ENCODE data around the gene BUD13.
"Not testable (repeated sequence)": the region's sequence is repeated elsewhere in the genome, so short reads cannot be mapped to it uniquely, and the experiment has no call there.

BUD13 gene

DNA sequence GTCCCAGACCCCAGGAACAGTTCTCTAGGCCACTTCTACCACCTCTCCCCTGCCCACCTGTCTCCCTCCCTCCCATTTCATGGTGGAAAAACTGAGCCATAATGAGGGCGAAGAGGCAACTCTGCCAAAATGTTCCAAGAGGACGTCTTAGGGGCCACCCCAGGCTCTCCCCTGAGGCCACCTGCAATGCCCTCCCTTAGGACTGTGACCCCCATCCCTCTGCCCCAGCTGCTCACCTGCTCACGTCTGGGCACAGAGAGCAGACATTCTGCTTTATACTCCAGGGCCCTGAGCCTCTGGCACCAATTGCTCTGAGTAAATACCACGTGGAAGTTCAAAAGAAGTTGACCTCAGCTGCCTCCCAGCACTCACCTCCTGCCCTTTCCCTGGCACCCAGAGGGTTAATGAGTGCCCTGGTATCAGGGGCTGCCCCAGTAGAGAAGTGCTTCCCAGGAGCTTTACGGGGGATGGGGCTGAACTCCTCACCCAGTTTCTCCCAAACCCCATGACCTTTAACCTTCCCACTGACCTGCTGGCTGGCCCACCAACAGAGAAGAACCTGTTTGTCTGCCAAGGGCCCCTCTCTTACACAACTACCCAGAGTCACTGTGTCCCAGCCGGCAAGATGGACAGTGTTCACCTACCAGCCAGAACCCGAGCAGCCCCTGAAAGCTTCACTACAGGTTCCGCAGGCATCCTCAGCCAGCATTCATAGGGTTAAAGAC, 19.5 kb upstream of the BUD13 start:
- DNase-seq: no peak

DNA sequence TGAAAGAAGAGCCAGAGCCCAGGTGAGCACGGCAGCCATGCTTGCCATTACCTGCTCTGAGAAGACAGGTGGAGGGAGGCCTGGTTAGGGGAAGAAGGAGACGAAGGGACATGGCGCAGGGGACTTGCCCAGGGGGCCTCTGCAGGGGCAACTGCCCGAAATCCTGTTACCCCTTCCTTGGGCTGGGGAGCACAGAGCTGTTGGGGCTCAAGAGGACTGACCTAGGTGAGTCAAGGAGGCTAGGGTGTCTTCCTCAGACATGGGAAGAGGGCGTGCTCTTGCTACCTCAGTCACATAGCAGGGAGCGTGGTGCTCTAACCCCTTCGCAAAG, 19.0 kb upstream of the BUD13 start, which contains the start of gene APOA5:
TSS of gene APOA5 (minus strand) at position 67 of the 331 bp plus-strand sequence. CDS start at position 48, 19 bp downstream.
- no peak for DNase-seq

GRCh38 chr11:116791002-116791812, 18.4 kb upstream of the BUD13 start:
- DNase-seq: peak; percentile 42

- DNase-seq: no peak
Observed at GRCh38 chr11:116790167-116791001, 17.6 kb upstream of the BUD13 start.

DNA sequence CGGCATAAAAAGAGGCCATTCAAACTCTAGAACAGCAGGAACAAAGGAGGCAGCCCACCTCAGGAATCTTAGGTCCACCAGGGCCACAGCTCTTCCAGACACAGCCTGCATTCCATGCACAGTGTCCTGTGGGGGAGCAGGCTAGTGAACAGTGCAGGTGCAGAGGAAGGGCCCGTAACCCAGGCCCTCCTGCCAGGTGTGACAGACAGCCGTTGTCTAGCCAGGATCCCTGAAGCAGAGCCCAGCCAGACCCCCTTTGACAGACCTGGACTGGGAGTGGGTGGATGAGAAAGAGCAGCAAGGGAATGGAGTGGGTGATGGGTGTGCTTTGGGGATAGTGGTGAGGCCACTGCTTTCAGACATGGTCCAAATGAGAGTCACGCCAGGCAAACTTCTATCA, 16.2 kb upstream of the BUD13 start:
- no peak for DNase-seq

- DNase-seq: no peak
Observed at GRCh38 chr11:116788534-116788933, 15.7 kb upstream of the BUD13 start.

DNA sequence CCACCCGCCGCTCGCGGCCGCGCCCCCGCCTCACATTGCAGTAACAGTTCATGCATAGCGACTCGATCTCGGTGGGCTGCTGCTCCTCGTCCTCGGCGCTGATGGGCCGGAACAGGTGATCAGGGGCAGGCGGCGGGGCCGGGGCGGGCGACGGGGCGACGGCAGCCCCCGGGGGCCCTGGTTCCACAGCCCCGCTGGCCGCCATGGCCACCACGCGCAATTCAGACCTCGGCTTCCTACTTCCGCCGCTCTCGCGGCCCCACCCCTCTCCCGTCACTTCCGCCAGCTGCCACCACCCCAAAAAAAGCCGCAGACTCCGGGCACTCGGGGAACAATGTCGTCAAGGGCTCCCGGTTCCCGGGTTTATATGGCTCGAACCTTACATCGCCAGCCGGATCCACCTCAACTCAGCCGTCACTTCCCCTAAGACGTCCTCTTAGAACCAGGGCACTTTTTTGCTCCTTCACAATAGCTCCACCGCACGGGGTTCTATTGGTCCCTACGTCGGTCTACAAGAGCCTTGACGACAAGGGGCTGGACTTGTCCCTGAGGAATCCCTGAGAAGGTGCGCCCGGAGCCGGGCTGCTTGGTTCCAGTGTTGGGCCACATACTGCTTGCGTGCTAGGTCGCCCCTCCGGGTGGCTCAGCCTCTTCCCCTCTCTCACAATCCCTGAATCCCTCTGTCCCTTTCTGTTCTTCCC, 15.1 kb upstream of the BUD13 start, which contains the start of gene ZPR1:
TSS of gene ZPR1 (minus strand) at position 238 of the 701 bp plus-strand sequence. CDS start at position 205, 33 bp downstream.
- DNase-seq: peak; percentile 61

DNA sequence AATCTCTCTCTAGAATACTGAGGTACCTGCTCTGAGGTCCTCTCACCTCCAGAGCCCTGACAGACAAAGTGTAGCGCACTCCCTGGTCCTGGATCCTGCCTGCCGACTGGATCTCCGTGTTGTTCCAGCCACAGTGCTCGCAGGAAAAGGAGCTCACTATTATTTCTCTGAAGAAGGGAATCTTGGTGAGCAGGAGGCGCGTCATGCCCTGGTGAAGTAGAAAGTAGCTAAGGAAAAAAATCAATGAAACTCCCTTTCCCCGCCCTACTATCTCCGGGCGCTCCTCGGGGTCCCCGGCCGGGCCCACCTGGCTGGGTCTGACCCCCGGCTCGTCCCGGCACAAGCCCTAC, 14.6 kb upstream of the BUD13 start:
- no peak for DNase-seq

GRCh38 chr11:116786966-116787365, 14.2 kb upstream of the BUD13 start:
- no peak for DNase-seq

- no peak for DNase-seq
Observed at GRCh38 chr11:116786326-116786725, 13.5 kb upstream of the BUD13 start.

DNA sequence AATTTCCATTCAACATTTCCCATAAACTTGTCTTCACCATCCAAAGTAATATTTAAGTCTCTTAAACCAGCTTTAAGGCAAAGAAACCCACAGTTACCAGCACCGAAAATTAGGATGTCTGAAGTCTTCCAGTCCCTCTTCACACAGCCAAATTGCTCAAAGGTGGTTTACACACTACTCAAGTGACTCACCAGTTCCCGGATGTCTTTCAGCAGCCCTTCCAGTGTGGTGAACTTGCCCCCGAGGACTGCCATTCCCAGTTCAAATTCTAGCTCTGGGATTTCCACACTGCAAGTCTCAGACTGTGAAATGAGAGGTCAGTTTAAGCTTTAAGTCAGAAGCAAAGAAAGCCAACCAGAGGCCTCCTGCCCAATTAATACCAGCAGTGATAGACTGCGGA, 9.9 kb upstream of the BUD13 start:
- DNase-seq: no peak

DNA sequence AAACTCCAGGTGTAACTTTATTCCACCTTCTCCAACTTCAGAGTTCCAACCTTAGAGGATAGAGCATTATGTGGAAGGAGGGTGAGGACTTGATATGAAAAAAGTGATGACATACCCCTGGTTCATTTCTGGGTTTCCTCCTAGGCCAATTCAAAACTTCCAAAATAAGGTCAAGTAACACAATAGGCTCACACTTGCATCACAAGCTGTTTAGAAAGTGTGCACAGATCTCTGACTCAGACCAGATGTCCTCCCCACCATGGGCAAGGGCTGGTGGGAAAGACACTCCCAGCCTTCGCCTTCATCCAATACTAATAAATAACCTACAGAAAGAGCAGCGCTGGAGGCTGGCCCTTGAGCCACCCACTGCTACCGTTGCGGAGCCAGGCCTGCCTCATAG, 5.8 kb upstream of the BUD13 start:
- DNase-seq: no peak

- DNase-seq: no peak
Observed at GRCh38 chr11:116777056-116777455, 4.3 kb upstream of the BUD13 start.

DNA sequence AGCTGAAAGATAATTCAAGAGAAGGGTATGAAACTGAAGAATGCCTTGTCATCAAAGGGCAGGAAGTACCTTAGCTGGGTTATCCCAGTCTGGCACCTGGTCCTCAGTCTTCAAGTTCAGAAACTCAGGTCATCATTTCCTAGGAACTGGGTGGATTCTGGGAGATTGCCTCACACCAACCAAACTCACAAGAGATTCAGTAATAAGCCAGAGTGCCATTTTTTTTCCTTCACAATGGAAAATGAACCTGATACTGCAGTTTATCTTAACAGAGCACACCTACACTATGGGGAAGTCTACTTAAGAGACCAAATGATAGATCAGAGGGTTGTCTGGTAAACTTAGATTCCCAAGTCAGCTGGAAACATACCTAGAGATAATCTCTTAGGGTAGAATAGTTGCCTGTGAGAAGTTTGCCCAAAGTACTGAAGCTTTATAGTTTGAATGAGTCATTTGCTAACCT, 3.8 kb upstream of the BUD13 start:
- no peak for DNase-seq

DNA sequence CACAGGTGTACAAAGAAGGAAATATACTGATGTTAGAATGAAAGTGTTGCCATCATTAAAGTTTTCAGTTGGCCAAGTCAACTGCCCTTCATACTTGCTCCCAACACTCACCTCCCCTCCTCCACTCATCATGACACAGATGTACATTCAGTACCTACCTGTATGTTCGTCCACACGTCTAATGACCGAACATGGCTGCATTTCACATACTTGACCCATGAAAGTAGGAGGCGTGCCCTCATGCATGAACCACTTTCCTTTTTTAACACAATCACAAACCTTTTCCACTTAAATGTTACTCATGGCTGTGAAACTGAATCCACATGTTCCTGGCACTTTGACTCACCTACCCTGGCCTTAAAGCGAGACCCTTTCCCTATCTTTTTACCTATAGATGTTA, 3.2 kb upstream of the BUD13 start:
- DNase-seq: no peak

GRCh38 chr11:116774661-116775060, 1.9 kb upstream of the BUD13 start:
- DNase-seq: no peak

DNA sequence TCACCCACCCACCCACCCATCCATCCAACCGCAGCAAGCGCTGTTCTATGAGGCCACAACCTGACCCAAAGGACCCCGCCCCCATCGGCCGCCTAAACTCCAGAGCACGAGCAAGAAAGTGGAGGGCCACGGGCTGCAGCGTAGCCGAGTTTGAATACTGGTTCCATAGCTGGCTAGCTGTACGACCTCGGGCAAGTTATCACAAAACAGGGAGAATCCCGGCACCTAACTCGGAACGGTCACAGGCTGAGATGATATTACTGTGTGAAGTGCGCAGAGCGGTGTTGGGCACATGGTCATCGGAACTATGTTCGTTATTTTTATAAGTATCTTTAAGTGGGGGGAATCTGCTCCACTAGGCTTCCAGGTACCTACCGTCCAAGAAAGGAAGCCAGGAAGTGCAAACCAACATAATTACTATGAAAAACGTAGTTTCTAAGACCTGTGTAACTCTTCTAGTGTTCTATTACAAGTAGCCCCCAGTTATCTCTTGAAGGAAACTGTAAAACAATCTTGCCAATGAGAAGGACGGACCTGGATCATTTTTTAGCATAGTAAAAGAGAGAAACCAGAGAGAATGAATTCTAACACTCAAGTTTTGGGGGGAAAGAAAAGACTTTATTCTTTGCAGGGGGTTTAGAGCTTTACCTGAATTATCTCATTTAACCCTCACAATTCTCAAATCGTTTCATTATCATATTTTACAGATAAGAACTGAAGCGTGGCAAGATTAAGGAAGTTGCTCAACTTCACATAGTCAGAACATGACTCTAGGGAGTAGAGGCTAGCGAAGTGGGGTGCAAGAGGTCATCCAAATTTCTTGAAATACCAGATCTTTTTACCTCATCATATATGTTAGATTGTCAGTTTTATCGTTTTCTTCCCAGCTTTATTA, 663 bp upstream of the BUD13 start:
- DNase-seq: no peak

DNA sequence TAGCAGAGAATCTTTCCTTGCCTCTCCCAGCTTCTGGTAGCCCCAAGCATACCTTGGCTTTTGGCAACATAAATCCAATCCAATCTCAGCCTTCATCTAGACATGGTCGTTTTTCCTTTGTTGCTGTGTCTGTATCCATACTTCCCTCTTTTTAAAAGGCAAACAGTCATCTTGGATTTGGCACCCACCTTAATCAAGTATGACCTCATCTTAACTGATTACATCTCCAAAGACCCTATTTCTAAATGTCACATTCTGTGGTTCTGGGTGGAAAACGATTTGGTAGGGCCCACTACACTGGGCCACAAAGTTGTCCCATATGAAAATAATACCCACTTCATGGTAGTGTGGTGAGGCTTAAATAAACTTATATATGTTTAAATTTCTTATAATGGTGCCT, 852 bp downstream of the BUD13 start:
- no peak for DNase-seq

GRCh38 chr11:116762132-116762531, 10.7 kb downstream of the BUD13 start:
- DNase-seq: no peak

- not testable (repeated sequence) for DNase-seq
Observed at GRCh38 chr11:116756044-116756443, 16.7 kb downstream of the BUD13 start.

- no peak for DNase-seq
Observed at GRCh38 chr11:116750070-116750718, 22.6 kb downstream of the BUD13 start.
